ENCODE results near the gene PARP3.

PARP3 gene

DNA sequence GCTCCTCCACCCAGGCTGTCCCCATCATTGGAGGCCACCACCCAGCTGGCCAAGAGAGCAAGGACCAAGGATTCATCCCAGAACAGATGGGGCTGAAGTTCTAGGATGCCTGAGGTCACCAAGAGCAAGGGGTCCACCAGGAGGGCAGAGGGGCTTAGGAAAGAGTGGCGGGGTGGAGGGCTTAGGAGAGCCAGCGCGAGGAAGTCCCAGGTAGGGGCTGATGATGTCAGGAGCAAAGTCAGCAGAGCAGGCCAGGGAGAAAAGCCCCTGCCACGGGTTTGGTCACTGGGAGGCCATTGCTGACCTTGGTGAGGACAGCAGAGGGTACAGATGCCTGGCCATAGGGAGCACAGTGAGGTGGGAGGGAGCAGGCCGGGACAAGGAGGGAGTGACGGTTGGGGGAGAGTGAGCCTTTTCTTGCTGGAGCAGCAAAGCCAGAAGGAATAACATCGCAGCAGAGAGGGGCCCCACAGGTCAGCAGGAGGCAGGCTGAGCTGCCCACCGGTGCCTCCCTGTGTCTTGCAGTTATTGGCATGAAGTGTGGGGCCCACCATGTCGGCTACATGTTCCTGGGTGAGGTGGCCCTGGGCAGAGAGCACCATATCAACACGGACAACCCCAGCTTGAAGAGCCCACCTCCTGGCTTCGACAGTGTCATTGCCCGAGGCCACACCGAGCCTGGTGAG is 5.2 kb downstream of the PARP3 start:
- peaks cover 4 to 7% of the 10 kb centered on the region in 2 donors for H3K4me1 Mint-ChIP-seq (ENCODE audit: low read depth in 2 of 2)
- no peaks in the 10 kb centered on the region for H3K9me3 Mint-ChIP-seq
- H3K4me3 Mint-ChIP-seq: no peak overlapping the region
- no peak for ATAC-seq (replicated peaks)
- H3K27ac Mint-ChIP-seq: no peak overlapping the region
- no peak for DNase-seq
- H3K36me3 Mint-ChIP-seq (ENCODE audit: insufficient read depth): no peaks in the 10 kb centered on the region
- H3K27me3 Mint-ChIP-seq: no peaks in the 10 kb centered on the region

DNA sequence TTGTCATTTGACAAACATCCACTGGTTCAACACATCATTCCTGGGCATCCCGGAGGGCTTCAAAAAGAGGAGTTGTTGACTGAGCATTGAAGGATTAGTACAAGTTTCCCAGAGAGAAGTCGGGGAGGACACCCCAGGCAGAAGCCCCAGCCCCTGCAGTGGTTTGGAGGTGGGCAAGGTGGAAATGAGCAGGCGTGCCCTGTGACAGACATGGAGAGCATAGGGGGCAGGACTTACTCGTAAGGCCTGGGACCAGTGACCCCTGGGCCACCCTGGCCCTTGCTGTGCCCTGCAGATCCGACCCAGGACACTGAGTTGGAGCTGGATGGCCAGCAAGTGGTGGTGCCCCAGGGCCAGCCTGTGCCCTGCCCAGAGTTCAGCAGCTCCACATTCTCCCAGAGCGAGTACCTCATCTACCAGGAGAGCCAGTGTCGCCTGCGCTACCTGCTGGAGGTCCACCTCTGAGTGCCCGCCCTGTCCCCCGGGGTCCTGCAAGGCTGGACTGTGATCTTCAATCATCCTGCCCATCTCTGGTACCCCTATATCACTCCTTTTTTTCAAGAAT is 5.9 kb downstream of the PARP3 start:
- Mint-ChIP-seq H3K36me3 (ENCODE audit: insufficient read depth) (peaks cover 4% of the 10 kb centered on the region), H3K4me1 (ENCODE audit: low read depth in 2 of 2) (peaks cover 0 to under 1% of the 10 kb centered on the region in 2 donors), H3K27me3 (peaks cover 0 to under 1% of the 10 kb centered on the region in 2 donors), H3K4me3 (no peak overlapping the region), H3K27ac (no peak overlapping the region), H3K9me3 (no peaks in the 10 kb centered on the region)
- DNase-seq (no peak), ATAC-seq (replicated peaks) (no peak)

GRCh38 chr3:51949121-51949520 is 7.0 kb downstream of the PARP3 start:
- H3K27ac Mint-ChIP-seq: no peak overlapping the region
- no peak overlapping the region for H3K4me3 Mint-ChIP-seq
- H3K27me3 Mint-ChIP-seq: peaks cover 9 to 11% of the 10 kb centered on the region in 2 donors
- no peaks in the 10 kb centered on the region for H3K4me1 Mint-ChIP-seq (ENCODE audit: low read depth in 2 of 2)
- no peaks in the 10 kb centered on the region for H3K9me3 Mint-ChIP-seq
- ATAC-seq (replicated peaks): no peak
- H3K36me3 Mint-ChIP-seq (ENCODE audit: insufficient read depth): peaks cover 4% of the 10 kb centered on the region
- DNase-seq: no peak

DNA sequence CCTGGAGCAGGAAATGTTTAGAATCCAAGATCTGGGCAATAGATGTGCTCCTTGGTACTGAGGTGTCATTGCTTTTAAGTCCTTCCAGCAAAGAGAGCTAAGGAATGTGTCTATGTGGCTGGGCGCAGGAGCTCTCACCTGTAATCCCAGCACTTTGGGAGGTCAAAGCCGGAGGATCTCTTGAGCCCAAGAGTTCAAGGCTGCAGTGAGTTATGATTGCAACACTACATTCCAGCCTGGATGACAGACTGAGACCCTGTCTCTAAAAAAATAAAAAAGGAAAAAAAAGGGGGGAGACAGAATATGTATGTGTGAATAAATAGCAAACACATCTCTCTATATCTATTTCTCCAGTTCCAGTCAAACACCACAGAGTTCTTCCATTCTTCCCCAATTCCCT is 8.7 kb downstream of the PARP3 start:
- H3K27ac Mint-ChIP-seq: no peak overlapping the region
- ATAC-seq (replicated peaks) (no peak), DNase-seq (no peak)
- H3K27me3 Mint-ChIP-seq: peaks cover 13 to 24% of the 10 kb centered on the region in 2 donors
- H3K9me3 Mint-ChIP-seq: no peaks in the 10 kb centered on the region
- no peak overlapping the region for H3K4me3 Mint-ChIP-seq
- peaks cover 4% of the 10 kb centered on the region for H3K36me3 Mint-ChIP-seq (ENCODE audit: insufficient read depth)
- H3K4me1 Mint-ChIP-seq (ENCODE audit: low read depth in 2 of 2): no peaks in the 10 kb centered on the region

DNA sequence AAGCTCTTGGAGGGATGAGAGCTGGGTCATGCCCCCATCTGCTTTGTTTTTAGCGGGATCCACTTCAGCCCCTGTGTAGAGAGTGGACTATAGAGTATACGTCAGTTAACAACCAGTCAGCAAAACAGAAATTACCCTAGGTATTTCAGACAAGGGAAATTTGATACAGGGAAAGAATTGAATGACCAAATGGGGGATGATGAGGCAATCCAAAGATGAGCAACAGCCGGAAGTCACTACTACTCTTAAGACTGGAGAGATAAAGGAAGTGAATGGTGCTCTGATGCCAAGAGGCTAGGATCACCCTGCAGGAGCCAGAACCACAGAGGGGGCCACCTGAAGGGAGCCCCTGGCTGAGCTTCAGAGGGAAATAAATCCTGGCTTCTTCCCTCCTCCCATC is 11.3 kb downstream of the PARP3 start:
- DNase-seq (no peak), ATAC-seq (replicated peaks) (no peak)
- H3K36me3 Mint-ChIP-seq (ENCODE audit: insufficient read depth): peaks cover 4% of the 10 kb centered on the region
- H3K9me3 Mint-ChIP-seq: no peaks in the 10 kb centered on the region
- peaks cover 4 to 7% of the 10 kb centered on the region in 2 donors for H3K4me1 Mint-ChIP-seq (ENCODE audit: low read depth in 2 of 2)
- no peak overlapping the region for H3K27ac Mint-ChIP-seq
- H3K4me3 Mint-ChIP-seq: no peak overlapping the region
- H3K27me3 Mint-ChIP-seq: peaks cover 28 to 29% of the 10 kb centered on the region in 2 donors

DNA sequence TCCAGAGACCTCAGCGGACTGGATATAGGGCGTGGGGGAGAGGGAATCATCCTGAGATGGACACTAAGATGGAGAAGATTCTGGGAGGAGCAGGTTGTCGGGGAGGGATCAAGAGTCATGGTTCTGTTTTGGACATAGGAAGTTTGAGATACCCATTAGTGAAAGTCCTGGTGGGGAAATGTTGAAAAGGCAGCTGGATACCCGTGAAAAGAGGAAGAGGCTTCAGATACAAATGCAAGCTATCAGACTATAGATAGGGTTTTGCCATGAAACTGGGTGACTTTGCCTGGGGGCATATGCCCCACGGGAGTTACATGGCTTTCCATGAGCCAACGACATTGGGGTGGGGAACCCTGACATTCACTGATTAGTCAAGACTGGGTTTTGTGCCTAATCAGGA is 11.9 kb downstream of the PARP3 start:
- Mint-ChIP-seq H3K27ac (no peak overlapping the region), H3K27me3 (peaks cover 31 to 34% of the 10 kb centered on the region in 2 donors), H3K9me3 (no peaks in the 10 kb centered on the region), H3K4me1 (ENCODE audit: low read depth in 2 of 2) (peaks cover 4 to 7% of the 10 kb centered on the region in 2 donors), H3K36me3 (ENCODE audit: insufficient read depth) (peaks cover 4% of the 10 kb centered on the region), H3K4me3 (no peak overlapping the region)
- DNase-seq (no peak), ATAC-seq (replicated peaks) (no peak)

GRCh38 chr3:51954713-51955112 is 12.6 kb downstream of the PARP3 start:
- Mint-ChIP-seq H3K4me3 (no peak overlapping the region), H3K4me1 (ENCODE audit: low read depth in 2 of 2) (peaks cover 4 to 7% of the 10 kb centered on the region in 2 donors), H3K9me3 (no peaks in the 10 kb centered on the region), H3K27ac (no peak overlapping the region), H3K27me3 (peaks cover 31 to 40% of the 10 kb centered on the region in 2 donors), H3K36me3 (ENCODE audit: insufficient read depth) (peaks cover 6% of the 10 kb centered on the region)
- DNase-seq (no peak), ATAC-seq (replicated peaks) (no peak)

- no peak within 1 kb of the TSS for H3K27ac Mint-ChIP-seq
- peaks cover 7% of the 10 kb centered on the region for H3K36me3 Mint-ChIP-seq (ENCODE audit: insufficient read depth)
- peak within 1 kb of the TSS; percentile 25 to 32 for H3K4me3 Mint-ChIP-seq
- peaks cover 4 to 7% of the 10 kb centered on the region in 2 donors for H3K4me1 Mint-ChIP-seq (ENCODE audit: low read depth in 2 of 2)
- peaks cover 31 to 47% of the 10 kb centered on the region in 2 donors for H3K27me3 Mint-ChIP-seq
- DNase-seq (no peak), ATAC-seq (replicated peaks) (peak; percentile 15)
- no peaks in the 10 kb centered on the region for H3K9me3 Mint-ChIP-seq
Observed at GRCh38 chr3:51955175-51955892, 13.2 kb downstream of the PARP3 start, which contains the start of gene GPR62. TSS of gene GPR62 (plus strand) at chr3:51955381. CDS start at chr3:51955653, 272 bp downstream.

- no peaks in the 10 kb centered on the region for H3K9me3 Mint-ChIP-seq
- peaks cover 31 to 55% of the 10 kb centered on the region in 2 donors for H3K27me3 Mint-ChIP-seq
- peak overlapping the region; percentile 25 to 32 for H3K4me3 Mint-ChIP-seq
- H3K36me3 Mint-ChIP-seq (ENCODE audit: insufficient read depth): peaks cover 7% of the 10 kb centered on the region
- DNase-seq (peak; percentile 33 to 35 (median 35)), ATAC-seq (replicated peaks) (peak; percentile 79)
- peaks cover 4 to 7% of the 10 kb centered on the region in 2 donors for H3K4me1 Mint-ChIP-seq (ENCODE audit: low read depth in 2 of 2)
- no peak overlapping the region for H3K27ac Mint-ChIP-seq
Observed at GRCh38 chr3:51955893-51956770, 14.0 kb downstream of the PARP3 start.

DNA sequence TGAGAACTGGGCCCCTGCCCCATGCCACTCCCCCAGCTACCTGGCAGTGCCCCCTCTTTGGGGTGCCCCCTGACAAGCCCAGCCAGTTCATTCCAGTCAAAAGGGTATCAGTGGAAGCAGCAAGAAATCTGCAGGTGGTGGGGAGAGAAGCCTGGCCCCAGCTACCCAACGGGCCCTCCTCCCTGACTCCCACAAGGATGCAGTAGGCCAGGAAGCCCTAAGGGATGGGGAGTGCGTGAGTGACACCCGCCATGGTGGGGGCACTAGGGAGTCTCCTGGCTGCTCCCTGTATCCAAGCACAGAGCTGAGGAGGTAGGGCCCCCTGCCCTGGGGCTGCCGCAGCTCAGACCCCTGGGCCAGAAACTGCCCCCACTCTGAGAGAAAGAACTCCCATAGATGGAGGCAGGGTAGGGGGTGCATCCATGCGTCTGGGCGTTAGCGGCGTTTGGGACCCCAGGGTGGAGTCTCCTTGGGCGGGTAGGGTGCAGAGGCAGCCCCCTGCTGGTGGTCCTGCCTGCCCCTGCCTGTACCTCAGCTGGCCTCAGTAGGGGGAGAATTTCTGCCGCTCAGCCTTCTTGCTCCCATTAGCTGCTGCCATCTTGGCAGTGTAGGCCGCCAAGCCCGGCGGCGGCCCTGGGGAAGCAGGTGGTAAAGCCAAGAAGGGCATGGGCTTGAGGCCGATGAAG is 15.5 kb downstream of the PARP3 start:
- peaks cover 31 to 64% of the 10 kb centered on the region in 2 donors for H3K27me3 Mint-ChIP-seq
- peaks cover 8% of the 10 kb centered on the region for H3K36me3 Mint-ChIP-seq (ENCODE audit: insufficient read depth)
- DNase-seq: no peak
- H3K4me3 Mint-ChIP-seq: no peak overlapping the region
- ATAC-seq (replicated peaks): no peak
- H3K4me1 Mint-ChIP-seq (ENCODE audit: low read depth in 2 of 2): peaks cover 4 to 9% of the 10 kb centered on the region in 2 donors
- H3K9me3 Mint-ChIP-seq: no peaks in the 10 kb centered on the region
- H3K27ac Mint-ChIP-seq: no peak overlapping the region

DNA sequence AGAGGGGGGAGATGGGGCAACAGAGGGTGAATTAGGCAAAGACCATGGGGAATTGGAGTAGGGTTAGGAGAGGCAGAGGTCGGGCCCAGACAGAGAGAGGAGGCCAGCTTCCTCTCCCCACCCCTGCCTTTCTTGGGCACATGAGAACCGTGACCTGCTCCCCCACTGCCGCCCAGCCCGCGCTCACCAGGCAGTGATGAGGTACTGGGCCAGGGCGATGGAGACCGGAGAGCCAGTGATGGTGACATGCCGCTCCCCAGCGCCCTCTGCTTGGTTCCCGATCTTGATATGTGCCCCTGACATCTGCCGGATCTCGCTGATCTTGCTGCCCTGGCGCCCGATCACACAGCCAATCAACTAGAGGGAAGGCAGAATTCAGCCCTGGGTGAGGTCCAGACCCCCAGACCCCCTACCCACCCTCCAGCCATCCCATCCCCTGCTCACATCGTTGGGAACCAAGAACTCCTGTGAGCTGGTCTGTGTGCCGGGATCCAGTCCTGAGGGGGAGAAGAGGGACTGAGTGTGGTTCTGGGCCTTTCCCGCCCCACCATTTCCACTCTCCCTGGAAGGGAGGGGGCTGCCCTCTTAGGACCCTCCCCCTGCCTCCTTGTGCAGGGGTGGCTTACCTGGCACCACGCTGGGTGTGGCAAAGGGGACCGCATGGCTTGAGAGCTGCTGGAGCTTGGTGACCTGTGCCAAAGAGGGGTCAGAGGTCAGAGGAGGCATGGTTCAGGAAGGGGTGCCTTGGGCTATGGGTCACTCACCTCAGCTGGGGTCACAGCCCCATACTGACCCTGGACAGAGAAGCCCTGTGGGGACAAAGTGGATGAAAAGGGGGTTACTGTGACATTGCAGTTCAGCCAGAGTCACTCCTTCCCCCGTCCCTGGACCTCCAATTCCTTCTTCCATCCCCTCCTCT is 16.7 kb downstream of the PARP3 start:
- ATAC-seq (replicated peaks) (no peak), DNase-seq (no peak)
- Mint-ChIP-seq H3K27ac (no peak overlapping the region), H3K27me3 (peaks cover 22 to 58% of the 10 kb centered on the region in 2 donors), H3K4me1 (ENCODE audit: low read depth in 2 of 2) (peaks cover 4 to 10% of the 10 kb centered on the region in 2 donors), H3K36me3 (ENCODE audit: insufficient read depth) (peaks cover 5% of the 10 kb centered on the region), H3K4me3 (no peak overlapping the region), H3K9me3 (no peaks in the 10 kb centered on the region)

DNA sequence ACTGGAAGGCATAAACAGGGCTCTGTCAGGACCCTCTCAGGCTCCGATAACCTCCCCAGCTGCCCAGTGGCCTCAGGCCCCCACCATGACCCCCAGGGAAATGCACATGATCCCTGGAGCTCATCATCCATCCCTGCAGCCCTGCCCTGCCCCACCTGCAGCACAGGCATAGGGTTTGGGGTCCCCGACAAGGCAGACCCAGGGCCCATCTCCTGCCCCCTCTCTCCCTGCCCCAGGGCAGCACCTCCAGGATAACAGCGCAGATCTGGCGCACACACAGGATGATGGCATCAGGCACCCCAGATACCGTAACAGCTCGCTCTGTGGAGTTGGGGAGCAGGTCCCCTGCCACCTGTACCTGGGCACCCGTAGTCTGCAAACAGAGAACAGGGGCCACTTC is 17.5 kb downstream of the PARP3 start:
- H3K36me3 Mint-ChIP-seq (ENCODE audit: insufficient read depth): peaks cover 5% of the 10 kb centered on the region
- no peak overlapping the region for H3K4me3 Mint-ChIP-seq
- DNase-seq: no peak
- H3K9me3 Mint-ChIP-seq: no peaks in the 10 kb centered on the region
- ATAC-seq (replicated peaks): no peak
- peaks cover 4 to 14% of the 10 kb centered on the region in 2 donors for H3K4me1 Mint-ChIP-seq (ENCODE audit: low read depth in 2 of 2)
- H3K27ac Mint-ChIP-seq: no peak overlapping the region
- peaks cover 14 to 54% of the 10 kb centered on the region in 2 donors for H3K27me3 Mint-ChIP-seq
